GM23338 (cell line): Measurements from ENCODE around the gene CPA1.

ENCODE experiments used
- CTCF ChIP-seq, 2 experiments: fragments of 200-600 bp in 1 of 2; sonication (generic) in 1 of 2; conservative IDR thresholded peaks; 2 replicates each; pipeline versions ENCODE4 v1.5.1 to v1.6.1; 2016 to 2017; ENCODE audit warnings: antibody characterized with exemption in 2 of 2, low read depth in 2 of 2, mild to moderate bottlenecking in 2 of 2, moderate library complexity in 1 of 2
- POLR2AphosphoS5 ChIP-seq: IDR thresholded peaks from 2 replicates; pipeline ENCODE4 v1.6.1; 2016; ENCODE audit warnings: antibody characterized with exemption, low read depth

DNA sequence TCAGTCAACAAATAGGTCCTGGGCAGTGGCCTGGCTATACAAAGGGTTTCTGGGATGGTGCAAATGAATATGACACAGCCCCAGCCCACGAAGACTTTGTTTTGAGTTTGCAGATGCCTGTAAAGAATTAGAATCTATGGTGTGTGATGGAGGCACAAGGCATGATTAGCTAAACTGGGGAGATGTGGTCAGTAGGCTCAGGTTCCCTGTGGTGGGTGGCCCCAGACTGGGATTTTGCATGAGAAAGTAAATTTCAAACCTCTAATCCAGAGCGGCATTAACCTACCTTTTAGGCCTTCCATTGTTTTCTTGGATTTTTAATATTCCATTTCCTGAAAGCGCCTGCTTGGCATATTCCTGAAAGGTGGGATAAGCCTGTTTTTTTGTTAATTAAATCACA lies 42.1 kb upstream of the CPA1 start:
- TF ChIP-seq CTCF (conservative IDR thresholded peaks at IDR 0.05; ENCODE audit: low read depth in 2 of 2), result no peak
- TF ChIP-seq POLR2AphosphoS5, result no peak
